GM19240 (cell line): ENCODE measurements around the gene COX7B2.

Source experiments
- DNase-seq: peaks from one replicate; pipeline ENCODE4 v3.0.0; 2011; ENCODE audit warnings: low spot score; ENCODE audit not compliant: insufficient read length

Gene COX7B2

GRCh38 chr4:46720055-46720454 is 189.0 kb downstream of the COX7B2 start:
- DNase-seq = no peak

- no peak for DNase-seq
Measured at GRCh38 chr4:46717950-46718349, 191.1 kb downstream of the COX7B2 start.

GRCh38 chr4:46715468-46715867 is 193.6 kb downstream of the COX7B2 start:
- DNase-seq = no peak

GRCh38 chr4:46698891-46699290 is 210.2 kb downstream of the COX7B2 start:
- no peak for DNase-seq
